Stimulated activated CD4-positive, alpha-beta T cell treated with anti-CD3 and anti-CD28 coated beads, Interleukin-15, amount 100 ng/mL, for 1 hour (primary cell): ENCODE results near the gene TMEM178B.
"Not testable (repeated sequence)": the region's sequence is repeated elsewhere in the genome, so short reads cannot be mapped to it uniquely, and the experiment has no call there.

Experiments used
- DNase-seq, 2 donors: peaks; one replicate each; pipeline ENCODE4 v3.0.0-alpha.2; 2020; ENCODE audit warnings: low read depth in 1 of 2, low spot score in 1 of 2

The TMEM178B gene

GRCh38 chr7:141142058-141142457 lies 68.2 kb downstream of the TMEM178B start:
- DNase-seq: no peak

GRCh38 chr7:141144921-141145629 lies 71.2 kb downstream of the TMEM178B start:
- no peak for DNase-seq

GRCh38 chr7:141145630-141145982 lies 71.7 kb downstream of the TMEM178B start:
- DNase-seq: no peak

- DNase-seq: no peak
These were observed 73.6 kb downstream of the TMEM178B start for GRCh38 chr7:141147482-141147881.

- no peak for DNase-seq
These were observed 76.6 kb downstream of the TMEM178B start for GRCh38 chr7:141150465-141150864.

- DNase-seq: no peak
These were observed 77.9 kb downstream of the TMEM178B start for GRCh38 chr7:141151746-141152145.

- DNase-seq: no peak
These were observed 79.4 kb downstream of the TMEM178B start for GRCh38 chr7:141153231-141153630.

- DNase-seq: no peak
These were observed 80.4 kb downstream of the TMEM178B start for GRCh38 chr7:141154131-141154732.

GRCh38 chr7:141156407-141156806 lies 82.5 kb downstream of the TMEM178B start:
- no peak for DNase-seq

- no peak for DNase-seq
These were observed 83.4 kb downstream of the TMEM178B start for GRCh38 chr7:141157138-141157765.

- no peak for DNase-seq
These were observed 84.7 kb downstream of the TMEM178B start for GRCh38 chr7:141158561-141158960.

GRCh38 chr7:141160246-141160860 lies 86.5 kb downstream of the TMEM178B start:
- DNase-seq: no peak

GRCh38 chr7:141161550-141162535 lies 88.0 kb downstream of the TMEM178B start:
- no peak for DNase-seq

- DNase-seq: no peak
These were observed 91.7 kb downstream of the TMEM178B start for GRCh38 chr7:141165521-141165920.

- no peak for DNase-seq
These were observed 93.1 kb downstream of the TMEM178B start for GRCh38 chr7:141166926-141167325.

GRCh38 chr7:141167381-141167964 lies 93.6 kb downstream of the TMEM178B start:
- no peak for DNase-seq

GRCh38 chr7:141169157-141169556 lies 95.3 kb downstream of the TMEM178B start:
- not testable (repeated sequence) for DNase-seq

- DNase-seq: not testable (repeated sequence)
These were observed 101.9 kb downstream of the TMEM178B start for GRCh38 chr7:141175728-141176127.

- not testable (repeated sequence) for DNase-seq
These were observed 103.3 kb downstream of the TMEM178B start for GRCh38 chr7:141177120-141177519.

GRCh38 chr7:141178486-141179135 lies 104.7 kb downstream of the TMEM178B start:
- no peak for DNase-seq
